Endothelial cell of hepatic sinusoid (primary cell): ENCODE data around the gene HIC1.

ENCODE experiments used
- in situ Hi-C: cut with HindIII; loops from 2 replicates; pipeline ENCODE4 v1.10.0; 2017; ENCODE audit warnings: low sequenced_read_pairs

Gene HIC1

GRCh38 chr17:2024572-2025219 lies 30.2 kb upstream of the HIC1 start:
- in situ Hi-C loops: no loop called here

GRCh38 chr17:2025220-2025621 lies 29.7 kb upstream of the HIC1 start, which contains the start of gene RTN4RL1:
Gene RTN4RL1 (minus strand): TSS chr17:2025334. CDS start chr17:2024865, 469 bp downstream.
- in situ Hi-C loops: no loop called here

- in situ Hi-C loops: no loop called here
Measured at GRCh38 chr17:2025622-2026309, 29.1 kb upstream of the HIC1 start.

DNA sequence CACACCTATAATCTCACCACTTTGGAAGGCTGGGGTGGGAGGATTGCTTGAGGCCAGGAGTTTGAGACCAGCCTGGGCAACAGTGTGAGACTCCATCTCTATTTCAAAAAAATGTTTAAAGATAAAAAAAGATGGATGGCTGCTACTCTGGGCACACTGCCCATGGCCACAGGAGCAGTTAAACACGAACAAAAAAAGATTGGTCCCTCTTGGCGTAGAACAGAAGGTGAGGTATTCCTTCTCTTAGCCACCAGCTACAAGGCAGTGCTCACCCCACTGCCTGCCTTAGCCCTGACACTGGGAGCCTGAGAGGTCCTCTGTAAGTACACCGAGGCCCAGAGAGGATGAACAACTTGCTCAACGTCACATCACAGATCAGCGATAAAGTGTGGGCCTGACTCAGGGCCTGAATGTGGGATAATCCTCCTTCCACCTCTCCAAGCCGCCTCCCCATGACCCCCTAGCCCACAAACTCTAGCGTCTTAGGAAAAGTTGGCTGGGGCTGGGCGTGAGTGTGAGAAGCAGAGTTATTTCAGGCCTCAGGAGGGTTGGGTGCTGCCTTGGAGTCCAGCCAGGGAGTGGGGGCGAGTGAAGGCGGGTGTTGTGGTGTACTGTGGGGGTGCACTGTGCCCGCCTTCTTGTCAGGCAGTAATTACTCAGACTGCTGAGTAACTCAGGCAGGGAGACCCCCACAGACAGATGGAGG lies 27.2 kb upstream of the HIC1 start:
- in situ Hi-C loops: no loop called here

GRCh38 chr17:2028234-2028614 lies 26.7 kb upstream of the HIC1 start:
- in situ Hi-C loops: no loop called here

GRCh38 chr17:2028737-2029136 lies 26.2 kb upstream of the HIC1 start:
- in situ Hi-C loops: no loop called here

GRCh38 chr17:2029911-2030778 lies 24.8 kb upstream of the HIC1 start, which contains the start of gene DPH1:
Gene DPH1 (plus strand): TSS chr17:2030153. CDS start chr17:2030170, 17 bp downstream.
- in situ Hi-C loops: loop anchor here (5.0 to 10.0 kb wide), 2 partner anchors 38 to 145 kb away; no protein-coding TSS in a partner anchor

DNA sequence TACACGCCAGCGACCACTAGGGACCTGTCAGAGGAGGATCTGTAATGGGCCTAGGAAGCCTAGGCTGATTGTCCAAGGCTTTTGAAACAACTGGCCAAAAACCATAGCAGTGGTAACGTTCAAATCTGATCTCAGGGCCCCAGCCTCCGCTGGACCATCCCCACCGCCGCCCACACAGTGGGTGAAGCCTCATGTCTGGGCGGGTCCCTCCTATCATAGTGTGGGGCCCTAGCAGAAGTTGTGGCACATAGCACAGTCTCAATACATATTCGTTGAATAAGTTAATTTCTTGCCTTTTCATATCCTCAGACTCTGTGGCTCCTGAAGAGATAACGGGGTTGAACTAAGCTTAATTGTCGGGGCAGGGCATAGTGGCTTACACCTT lies 24.1 kb upstream of the HIC1 start:
- in situ Hi-C loops: loop anchor here (5.0 to 10.0 kb wide), 2 partner anchors 38 to 146 kb away; no protein-coding TSS in a partner anchor

DNA sequence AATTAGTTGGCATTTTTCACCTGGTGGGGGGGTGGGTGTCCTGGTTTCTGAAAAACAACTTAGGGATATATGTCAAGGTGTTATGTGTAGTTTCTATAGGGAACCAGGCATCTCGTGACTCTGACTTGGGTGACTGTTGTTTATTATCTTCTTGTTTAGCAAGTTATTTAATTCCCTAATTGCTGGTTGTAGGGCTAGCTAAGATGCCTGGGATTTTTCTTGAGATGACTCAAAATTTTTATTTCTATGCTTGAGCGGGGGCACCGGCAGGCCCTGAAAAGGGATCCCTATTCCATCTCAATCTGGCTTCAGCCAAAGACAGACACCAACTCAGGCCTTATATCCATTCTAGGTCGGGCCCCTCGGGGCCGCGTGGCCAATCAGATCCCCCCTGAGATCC lies 21.8 kb upstream of the HIC1 start:
- in situ Hi-C loops: loop anchor here (5.0 to 10.0 kb wide), 2 partner anchors 41 to 148 kb away; no protein-coding TSS in a partner anchor

DNA sequence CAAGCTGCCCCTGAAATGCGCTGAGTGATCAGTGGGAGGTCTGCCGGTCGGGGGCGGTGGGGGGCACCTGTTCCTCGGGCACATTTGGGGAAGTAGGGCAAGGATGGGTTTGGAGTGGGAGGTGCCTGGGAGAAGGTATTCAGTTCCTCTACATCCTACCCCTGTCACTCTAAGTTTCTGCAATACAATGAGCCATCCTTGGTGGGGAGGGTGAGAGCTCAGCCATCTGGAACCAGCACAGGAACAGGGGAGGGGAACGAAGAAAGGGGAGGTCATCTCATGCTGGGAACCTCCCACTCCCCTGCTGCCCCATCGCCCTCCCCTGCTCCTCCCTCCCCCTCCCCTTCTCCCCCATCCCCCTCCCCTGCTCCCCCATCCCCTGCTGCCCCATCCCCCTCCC lies 20.7 kb upstream of the HIC1 start:
- in situ Hi-C loops: loop anchor here (5.0 to 10.0 kb wide), 2 partner anchors 42 to 149 kb away; no protein-coding TSS in a partner anchor

- in situ Hi-C loops: loop anchor here (5.0 to 10.0 kb wide), 2 partner anchors 43 to 150 kb away; no protein-coding TSS in a partner anchor
Measured at GRCh38 chr17:2034806-2035540, 19.9 kb upstream of the HIC1 start.

DNA sequence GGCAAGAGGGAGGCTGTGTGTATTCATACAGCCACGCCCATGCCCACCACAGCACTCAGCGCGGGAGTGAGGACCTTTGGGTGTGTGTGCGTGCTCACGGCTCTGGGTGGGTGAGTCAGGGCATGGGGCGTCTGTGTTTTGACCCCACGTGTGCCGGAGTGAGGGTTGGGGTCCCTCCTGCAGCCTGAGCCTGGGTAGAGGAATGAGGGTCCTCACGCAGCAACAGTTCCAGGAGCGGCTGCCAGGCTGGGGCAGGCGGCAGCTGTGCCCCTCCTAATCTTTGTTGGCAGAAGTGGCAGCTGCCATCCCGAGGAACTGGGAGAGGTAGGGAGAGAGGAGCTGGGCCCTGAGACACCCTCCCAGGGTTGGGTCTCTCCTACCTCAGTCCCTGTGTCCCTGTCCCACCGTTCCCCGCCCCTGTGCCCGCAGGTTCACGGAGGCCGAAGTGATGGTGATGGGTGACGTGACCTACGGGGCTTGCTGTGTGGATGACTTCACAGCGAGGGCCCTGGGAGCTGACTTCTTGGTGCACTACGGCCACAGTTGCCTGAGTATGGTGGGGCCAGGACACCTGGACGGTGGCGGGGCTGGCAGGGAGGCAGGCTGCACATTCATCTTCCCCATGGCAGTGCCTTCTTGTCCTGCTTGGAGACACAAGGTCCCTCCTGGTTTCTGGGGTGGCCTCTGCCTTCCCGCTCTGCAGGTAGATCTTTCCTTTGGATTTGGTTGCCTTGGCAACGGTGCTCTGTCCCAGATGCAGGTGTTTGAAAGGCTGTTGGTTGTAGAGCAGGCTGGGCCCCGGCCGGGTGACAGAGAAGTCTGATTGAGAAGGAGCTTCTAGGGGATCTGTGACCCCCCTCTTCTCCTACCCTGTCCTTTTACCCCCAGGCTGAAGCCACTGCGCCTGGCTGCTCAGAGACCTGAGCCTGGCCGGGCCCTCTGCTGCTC lies 19.1 kb upstream of the HIC1 start:
- in situ Hi-C loops: loop anchor here (10.0 kb wide), 1 partner anchor 151 kb away; no protein-coding TSS in a partner anchor

DNA sequence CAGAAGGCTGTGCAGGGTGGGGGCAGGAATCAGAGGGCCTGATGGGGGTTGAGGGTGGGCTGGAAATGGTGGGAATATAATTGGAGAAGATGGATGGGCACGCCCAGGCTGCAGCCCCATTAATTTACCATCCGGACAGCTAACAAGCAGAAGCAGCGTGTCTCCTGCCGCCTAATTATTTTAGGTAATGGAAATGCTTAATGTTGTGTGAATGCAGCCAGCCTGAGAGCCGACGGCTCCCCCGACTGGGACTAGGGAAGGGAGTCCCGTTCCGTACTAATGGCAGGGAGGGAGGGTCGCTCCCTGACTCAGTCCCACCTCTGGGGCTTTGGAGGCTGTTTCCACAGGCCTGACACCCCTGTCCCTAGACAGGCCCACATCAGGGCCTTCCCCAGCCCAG lies 17.7 kb upstream of the HIC1 start:
- in situ Hi-C loops: loop anchor here (10.0 kb wide), 1 partner anchor 152 kb away; no protein-coding TSS in a partner anchor

- in situ Hi-C loops: loop anchor here (5.0 kb wide), 1 partner anchor 123 kb away; no protein-coding TSS in a partner anchor
Measured at GRCh38 chr17:2040219-2040827, 14.6 kb upstream of the HIC1 start.

- in situ Hi-C loops: loop anchor here (5.0 kb wide), 1 partner anchor 124 kb away; no protein-coding TSS in a partner anchor
Measured at GRCh38 chr17:2040942-2041560, 13.9 kb upstream of the HIC1 start.

DNA sequence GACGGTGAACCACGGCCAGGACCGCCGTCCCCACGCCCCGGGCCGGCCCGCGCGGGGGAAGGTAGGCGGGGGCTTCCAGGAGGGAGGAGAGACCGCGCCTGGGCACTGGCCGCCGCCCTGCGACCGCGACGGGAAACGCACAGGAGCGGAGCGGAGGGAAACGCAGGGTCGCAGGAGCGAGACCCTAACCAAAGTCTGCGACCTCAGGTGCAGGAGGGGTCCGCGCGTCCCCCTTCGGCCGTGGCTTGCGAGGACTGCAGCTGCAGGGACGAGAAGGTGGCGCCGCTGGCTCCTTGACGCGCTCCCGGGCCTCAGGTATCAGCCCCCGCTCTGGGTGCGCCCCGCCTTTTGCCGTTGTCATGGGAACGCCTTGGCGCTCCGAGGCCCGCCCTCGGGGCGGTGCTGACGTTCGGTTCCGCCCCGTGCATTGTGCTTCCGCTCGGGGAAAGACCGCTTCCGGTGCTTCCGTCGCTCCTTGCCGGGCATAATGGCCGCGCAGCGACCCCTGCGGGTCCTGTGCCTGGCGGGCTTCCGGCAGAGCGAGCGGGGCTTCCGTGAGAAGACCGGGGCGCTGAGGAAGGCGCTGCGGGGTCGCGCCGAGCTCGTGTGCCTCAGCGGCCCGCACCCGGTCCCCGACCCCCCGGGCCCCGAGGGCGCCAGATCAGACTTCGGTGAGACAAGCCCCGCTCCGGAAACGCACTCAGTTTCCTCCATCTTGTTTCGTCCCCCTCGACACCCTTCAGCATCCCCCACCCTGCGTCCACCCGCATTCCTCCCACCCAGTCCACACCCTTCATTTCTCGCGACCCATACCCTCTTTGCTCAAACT lies 13.1 kb upstream of the HIC1 start, which contains the start of gene OVCA2:
OVCA2 (plus strand) TSS at position 462 of the 829 bp plus-strand sequence; CDS start at position 488, 26 bp downstream.
- in situ Hi-C loops: loop anchor here (5.0 kb wide), 1 partner anchor 124 kb away; no protein-coding TSS in a partner anchor
